Measurements from ENCODE around the gene CAMK2G.
"Not testable (repeated sequence)": the region's sequence is repeated elsewhere in the genome, so short reads cannot be mapped to it uniquely, and the experiment has no call there.

CAMK2G gene

DNA sequence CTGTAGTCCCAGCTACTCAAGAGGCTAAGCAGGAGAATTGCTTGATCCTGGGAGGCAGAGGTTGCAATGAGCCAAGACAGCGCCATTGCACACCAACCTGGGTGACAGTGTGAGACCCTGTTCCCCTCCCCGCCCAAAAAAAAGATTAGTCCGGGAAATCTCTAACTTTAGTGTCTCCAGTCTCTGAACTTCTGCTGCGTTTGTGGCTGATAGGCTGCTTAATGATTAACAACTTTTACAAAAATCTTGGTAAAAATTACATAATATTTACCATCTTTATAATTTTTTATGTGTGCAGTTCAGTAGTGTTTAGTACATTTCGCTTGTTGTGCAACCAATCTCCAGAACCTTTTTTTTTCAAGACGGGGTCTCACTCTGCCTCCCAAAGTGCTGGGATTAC, 26.9 kb upstream of the CAMK2G start:
- no peak overlapping the region for H3K9ac ChIP-seq (ENCODE audit: low read length in 2 of 2)
- H3K36me3 ChIP-seq (ENCODE audit: control insufficient read depth in 2 of 2, insufficient read depth in 2 of 2, low read length in 2 of 2) = no peaks in the 10 kb centered on the region
- no peak overlapping the region for H3K4me3 ChIP-seq (ENCODE audit: low read length in 2 of 2)

DNA sequence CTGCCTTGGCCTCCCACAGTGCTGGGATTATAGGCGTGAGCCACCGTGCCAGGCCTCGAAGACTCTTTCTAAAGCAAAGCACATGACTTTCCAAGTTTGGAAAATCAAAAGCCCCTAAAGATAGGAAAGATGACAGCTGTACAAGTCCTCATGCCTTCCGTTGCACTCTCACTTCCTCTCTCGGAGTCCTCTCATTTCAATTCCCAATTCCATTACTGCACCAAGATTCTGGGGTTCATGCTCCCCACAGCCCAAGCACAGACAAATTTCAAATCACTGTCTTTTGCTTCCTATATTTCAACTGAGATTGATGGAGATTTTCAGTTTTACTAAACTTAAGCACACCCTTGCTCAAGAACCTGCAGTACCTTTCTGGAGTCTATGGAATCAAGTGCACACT, 25.7 kb upstream of the CAMK2G start:
- Histone ChIP-seq H3K4me3 (ENCODE audit: low read length in 2 of 2) (no peak overlapping the region), H3K27ac (ENCODE audit: low read length) (no peak overlapping the region), H3K27me3 (ENCODE audit: control insufficient read depth in 1 of 2, insufficient read depth in 2 of 2, low read length in 2 of 2) (no peaks in the 10 kb centered on the region), H3K9ac (ENCODE audit: low read length in 2 of 2) (no peak overlapping the region), H3K9me3 (ENCODE audit: control insufficient read depth in 2 of 2, low read length in 2 of 2) (no peaks in the 10 kb centered on the region), H3K4me1 (ENCODE audit: control insufficient read depth, insufficient read depth, low read length) (peaks cover 3% of the 10 kb centered on the region), H3K36me3 (ENCODE audit: control insufficient read depth in 2 of 2, insufficient read depth in 2 of 2, low read length in 2 of 2) (no peaks in the 10 kb centered on the region)

More for the DNA sequence above, 26.9 kb upstream of the CAMK2G start:
- Histone ChIP-seq H3K27ac (ENCODE audit: low read length) (no peak overlapping the region), H3K9me3 (ENCODE audit: control insufficient read depth in 2 of 2, low read length in 2 of 2) (no peaks in the 10 kb centered on the region), H3K27me3 (ENCODE audit: control insufficient read depth in 1 of 2, insufficient read depth in 2 of 2, low read length in 2 of 2) (no peaks in the 10 kb centered on the region), H3K4me1 (ENCODE audit: control insufficient read depth, insufficient read depth, low read length) (peaks cover 6% of the 10 kb centered on the region)

DNA sequence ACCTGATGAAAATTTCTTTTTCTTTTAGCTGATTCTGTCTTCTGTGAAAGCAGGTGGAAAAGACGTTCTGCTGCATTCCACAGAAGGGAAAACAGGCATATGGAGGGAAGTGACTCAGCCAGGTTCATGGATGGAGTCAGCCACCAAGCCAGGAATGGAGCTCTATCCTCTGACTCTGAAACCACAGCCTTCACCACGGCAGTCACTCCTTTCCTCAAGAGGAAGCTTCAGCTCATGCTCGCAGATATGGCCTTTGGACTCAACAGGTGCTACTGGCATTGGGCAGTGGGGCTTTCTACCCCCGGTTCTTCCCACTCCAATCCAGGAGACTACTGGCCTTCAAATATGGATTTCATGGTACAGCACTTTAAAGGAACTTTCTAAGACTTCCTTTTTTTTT, 25.1 kb upstream of the CAMK2G start:
- H3K27ac ChIP-seq (ENCODE audit: low read length) = no peak overlapping the region
- peaks cover 3% of the 10 kb centered on the region for H3K4me1 ChIP-seq (ENCODE audit: control insufficient read depth, insufficient read depth, low read length)
- no peak overlapping the region for H3K4me3 ChIP-seq (ENCODE audit: low read length in 2 of 2)
- no peaks in the 10 kb centered on the region for H3K9me3 ChIP-seq (ENCODE audit: control insufficient read depth in 2 of 2, low read length in 2 of 2)
- no peaks in the 10 kb centered on the region for H3K27me3 ChIP-seq (ENCODE audit: control insufficient read depth in 1 of 2, insufficient read depth in 2 of 2, low read length in 2 of 2)
- no peaks in the 10 kb centered on the region for H3K36me3 ChIP-seq (ENCODE audit: control insufficient read depth in 2 of 2, insufficient read depth in 2 of 2, low read length in 2 of 2)
- H3K9ac ChIP-seq (ENCODE audit: low read length in 2 of 2) = no peak overlapping the region

DNA sequence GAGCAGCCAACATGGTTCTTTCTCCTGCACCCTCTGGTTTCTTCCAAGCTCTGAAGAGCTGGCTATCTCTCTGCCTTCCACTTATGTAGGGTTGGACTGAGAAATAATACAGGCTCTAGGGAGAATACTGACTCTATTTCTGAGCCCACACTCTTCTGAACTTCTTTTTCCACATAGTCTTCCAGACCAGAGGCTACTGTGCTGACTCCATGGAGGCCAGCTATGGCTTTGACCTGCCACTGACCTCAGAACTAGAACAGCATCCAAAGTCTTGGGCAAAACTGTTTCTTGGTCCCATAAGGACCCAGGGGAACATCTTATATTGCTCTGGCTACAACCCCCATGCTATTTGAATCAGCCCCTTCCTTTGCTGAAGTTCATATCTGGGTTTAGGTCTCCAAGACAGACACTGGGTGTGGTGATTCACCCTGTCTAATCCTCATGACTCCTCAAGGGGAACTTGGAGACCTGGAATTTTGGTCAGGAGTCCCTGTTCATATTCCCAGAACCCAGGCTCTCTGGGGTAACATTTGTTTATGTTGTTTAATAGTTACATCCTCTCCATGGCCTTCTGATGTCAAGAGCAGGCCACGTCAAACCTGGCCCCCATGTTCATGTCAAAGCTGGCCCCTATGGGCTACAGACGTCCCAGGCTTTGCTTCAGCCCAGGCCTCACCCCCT, 24.5 kb upstream of the CAMK2G start:
- Histone ChIP-seq H3K4me1 (ENCODE audit: control insufficient read depth, insufficient read depth, low read length) (peaks cover 3% of the 10 kb centered on the region), H3K4me3 (ENCODE audit: low read length in 2 of 2) (no peak overlapping the region), H3K27me3 (ENCODE audit: control insufficient read depth in 1 of 2, insufficient read depth in 2 of 2, low read length in 2 of 2) (no peaks in the 10 kb centered on the region), H3K9me3 (ENCODE audit: control insufficient read depth in 2 of 2, low read length in 2 of 2) (no peaks in the 10 kb centered on the region), H3K36me3 (ENCODE audit: control insufficient read depth in 2 of 2, insufficient read depth in 2 of 2, low read length in 2 of 2) (no peaks in the 10 kb centered on the region), H3K9ac (ENCODE audit: low read length in 2 of 2) (no peak overlapping the region), H3K27ac (ENCODE audit: low read length) (no peak overlapping the region)

DNA sequence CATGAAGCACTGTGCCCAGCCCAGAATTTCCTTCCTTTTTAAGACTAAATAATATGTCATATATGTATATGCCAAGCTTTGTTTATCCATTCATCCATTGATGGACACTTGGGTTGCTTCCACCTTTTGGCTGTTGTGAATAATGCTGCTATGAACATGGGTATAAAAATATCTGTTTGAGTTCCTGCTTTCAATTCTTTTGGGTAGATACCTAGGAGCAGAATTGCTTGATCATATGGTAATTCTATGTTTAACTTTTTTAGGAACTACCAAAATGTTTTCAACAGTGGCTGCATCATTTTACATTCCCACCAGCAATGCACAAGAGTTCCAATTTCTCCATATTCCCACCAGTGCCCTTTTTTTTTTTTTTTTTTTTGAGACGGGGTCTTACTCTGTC, 23.3 kb upstream of the CAMK2G start:
- Histone ChIP-seq H3K27me3 (ENCODE audit: control insufficient read depth in 1 of 2, insufficient read depth in 2 of 2, low read length in 2 of 2) (no peaks in the 10 kb centered on the region), H3K9me3 (ENCODE audit: control insufficient read depth in 2 of 2, low read length in 2 of 2) (no peaks in the 10 kb centered on the region), H3K4me1 (ENCODE audit: control insufficient read depth, insufficient read depth, low read length) (peaks cover 3% of the 10 kb centered on the region), H3K36me3 (ENCODE audit: control insufficient read depth in 2 of 2, insufficient read depth in 2 of 2, low read length in 2 of 2) (no peaks in the 10 kb centered on the region), H3K9ac (ENCODE audit: low read length in 2 of 2) (no peak overlapping the region), H3K27ac (ENCODE audit: low read length) (no peak overlapping the region), H3K4me3 (ENCODE audit: low read length in 2 of 2) (no peak overlapping the region)

DNA sequence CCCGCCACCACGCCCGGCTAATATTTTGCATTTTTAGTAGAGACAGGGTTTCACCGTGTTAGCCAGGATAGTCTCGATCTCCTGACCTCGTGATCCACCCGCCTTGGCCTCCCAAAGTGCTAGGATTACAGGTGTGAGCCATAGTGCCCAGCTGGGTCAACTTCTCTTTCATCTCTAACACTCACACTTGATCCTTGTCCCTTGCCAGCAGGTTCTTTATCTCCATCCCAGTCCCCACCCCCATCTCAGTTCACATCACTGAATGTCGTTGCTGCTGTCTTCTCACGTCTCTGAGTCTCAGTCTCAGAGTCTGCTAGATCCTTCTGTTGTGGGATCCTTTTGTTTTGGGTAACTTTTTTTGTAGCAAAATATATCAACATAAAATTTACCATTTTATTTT, 21.0 kb upstream of the CAMK2G start:
- H3K9ac ChIP-seq (ENCODE audit: low read length in 2 of 2); H3K9me3 ChIP-seq (ENCODE audit: control insufficient read depth in 2 of 2, low read length in 2 of 2); H3K36me3 ChIP-seq (ENCODE audit: control insufficient read depth in 2 of 2, insufficient read depth in 2 of 2, low read length in 2 of 2); H3K27ac ChIP-seq (ENCODE audit: low read length); H3K27me3 ChIP-seq (ENCODE audit: control insufficient read depth in 1 of 2, insufficient read depth in 2 of 2, low read length in 2 of 2); H3K4me1 ChIP-seq (ENCODE audit: control insufficient read depth, insufficient read depth, low read length); H3K4me3 ChIP-seq (ENCODE audit: low read length in 2 of 2): not testable (repeated sequence)

DNA sequence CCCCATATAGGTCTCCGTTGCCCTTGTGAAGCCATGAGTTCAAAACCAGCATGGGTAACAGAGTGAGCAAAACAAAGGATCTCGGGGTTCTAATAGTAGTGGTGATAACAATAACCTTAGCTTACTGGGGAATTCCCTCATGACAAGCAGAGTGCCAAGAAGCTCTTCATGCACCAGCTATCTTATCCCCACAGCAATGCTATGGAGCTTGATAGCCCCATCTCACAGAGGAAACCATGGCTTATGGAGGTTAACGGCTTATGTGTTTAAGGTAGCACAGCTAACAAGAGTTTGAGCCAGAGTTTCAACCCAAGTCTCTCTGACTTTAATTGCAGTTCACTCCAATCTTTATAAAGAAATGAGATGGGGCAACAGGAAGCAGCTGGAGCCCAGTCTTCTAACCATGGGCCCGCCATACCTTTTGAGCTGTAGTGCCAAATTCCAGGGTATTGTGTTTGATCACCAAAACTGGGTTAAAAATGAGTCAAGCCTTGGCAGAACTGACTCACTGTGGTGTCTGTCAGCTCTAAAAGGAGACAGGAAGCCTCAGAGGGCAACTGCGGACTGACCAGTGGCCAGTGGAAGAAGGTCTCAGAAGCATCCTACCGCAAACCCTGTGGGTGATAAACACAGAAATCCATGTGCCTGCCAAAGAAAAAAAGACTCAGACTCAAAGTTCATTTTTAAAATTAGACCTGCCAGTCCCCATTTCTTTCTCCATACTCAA, 20.1 kb upstream of the CAMK2G start:
- H3K27me3 ChIP-seq (ENCODE audit: control insufficient read depth in 1 of 2, insufficient read depth in 2 of 2, low read length in 2 of 2) = no peaks in the 10 kb centered on the region
- H3K9ac ChIP-seq (ENCODE audit: low read length in 2 of 2) = no peak overlapping the region
- H3K9me3 ChIP-seq (ENCODE audit: control insufficient read depth in 2 of 2, low read length in 2 of 2) = no peaks in the 10 kb centered on the region
- peaks cover 1% of the 10 kb centered on the region for H3K4me1 ChIP-seq (ENCODE audit: control insufficient read depth, insufficient read depth, low read length)
- H3K36me3 ChIP-seq (ENCODE audit: control insufficient read depth in 2 of 2, insufficient read depth in 2 of 2, low read length in 2 of 2) = no peaks in the 10 kb centered on the region
- no peak overlapping the region for H3K4me3 ChIP-seq (ENCODE audit: low read length in 2 of 2)
- no peak overlapping the region for H3K27ac ChIP-seq (ENCODE audit: low read length)

DNA sequence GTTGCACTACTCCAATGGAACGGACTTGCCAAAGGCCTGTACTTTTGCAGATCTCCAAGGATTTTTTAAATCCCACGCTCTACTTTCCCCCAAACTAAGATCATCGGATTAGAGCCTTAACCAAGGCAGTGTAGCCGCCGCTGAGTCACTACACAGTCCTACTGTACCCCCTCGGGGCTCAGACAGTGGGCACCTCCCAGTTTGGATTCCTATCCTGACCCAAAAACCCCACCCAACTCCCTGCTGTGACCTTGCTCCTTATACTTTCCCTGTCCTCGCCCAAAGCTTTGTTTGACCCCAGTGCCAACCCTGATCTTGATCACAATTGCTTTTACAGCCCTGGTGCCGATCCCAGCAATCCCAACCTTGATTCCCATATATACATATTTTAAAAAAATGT, 19.1 kb upstream of the CAMK2G start:
- Histone ChIP-seq H3K27ac (ENCODE audit: low read length) (no peak overlapping the region), H3K27me3 (ENCODE audit: control insufficient read depth in 1 of 2, insufficient read depth in 2 of 2, low read length in 2 of 2) (no peaks in the 10 kb centered on the region), H3K9ac (ENCODE audit: low read length in 2 of 2) (no peak overlapping the region), H3K4me3 (ENCODE audit: low read length in 2 of 2) (no peak overlapping the region), H3K36me3 (ENCODE audit: control insufficient read depth in 2 of 2, insufficient read depth in 2 of 2, low read length in 2 of 2) (no peaks in the 10 kb centered on the region), H3K9me3 (ENCODE audit: control insufficient read depth in 2 of 2, low read length in 2 of 2) (no peaks in the 10 kb centered on the region), H3K4me1 (ENCODE audit: control insufficient read depth, insufficient read depth, low read length) (peaks cover 7% of the 10 kb centered on the region)

DNA sequence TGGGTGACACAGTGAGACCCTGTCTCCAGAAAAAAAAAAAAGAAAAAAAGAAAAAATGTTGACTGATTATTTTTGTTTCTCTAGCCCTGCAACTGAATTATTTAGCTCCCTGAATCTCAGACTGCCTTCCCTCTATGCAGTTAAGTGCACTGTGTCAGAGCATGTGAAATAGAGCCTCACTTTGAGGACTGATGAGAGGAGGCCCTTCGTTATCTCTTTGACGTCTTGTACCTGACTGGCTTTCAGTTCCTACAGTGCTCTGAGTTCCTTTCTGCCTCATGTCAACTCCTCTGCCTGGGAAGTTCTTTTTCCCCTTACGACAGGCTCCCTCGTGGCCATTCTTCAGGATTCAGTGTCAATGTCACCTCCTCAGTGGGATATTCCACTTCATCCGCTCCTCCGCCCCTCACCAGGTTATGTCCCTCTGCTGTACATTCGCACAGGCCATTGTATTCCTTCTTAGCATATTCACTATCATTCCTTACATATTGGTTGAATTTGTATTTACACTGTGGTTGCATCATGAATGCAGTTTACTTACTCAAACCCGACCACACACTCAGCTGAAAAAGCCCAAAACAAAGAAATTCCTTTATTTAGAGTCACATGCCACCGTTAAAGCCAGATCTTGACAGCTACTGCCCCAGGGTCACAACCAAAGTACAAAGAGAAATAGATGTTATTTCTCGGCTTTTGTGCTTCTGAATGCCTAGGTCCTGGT, 18.1 kb upstream of the CAMK2G start:
- H3K4me1 ChIP-seq (ENCODE audit: control insufficient read depth, insufficient read depth, low read length) = peaks cover 17% of the 10 kb centered on the region
- H3K9ac ChIP-seq (ENCODE audit: low read length in 2 of 2) = no peak overlapping the region
- H3K27ac ChIP-seq (ENCODE audit: low read length) = no peak overlapping the region
- no peaks in the 10 kb centered on the region for H3K36me3 ChIP-seq (ENCODE audit: control insufficient read depth in 2 of 2, insufficient read depth in 2 of 2, low read length in 2 of 2)
- no peaks in the 10 kb centered on the region for H3K9me3 ChIP-seq (ENCODE audit: control insufficient read depth in 2 of 2, low read length in 2 of 2)
- no peak overlapping the region for H3K4me3 ChIP-seq (ENCODE audit: low read length in 2 of 2)
- no peaks in the 10 kb centered on the region for H3K27me3 ChIP-seq (ENCODE audit: control insufficient read depth in 1 of 2, insufficient read depth in 2 of 2, low read length in 2 of 2)

DNA sequence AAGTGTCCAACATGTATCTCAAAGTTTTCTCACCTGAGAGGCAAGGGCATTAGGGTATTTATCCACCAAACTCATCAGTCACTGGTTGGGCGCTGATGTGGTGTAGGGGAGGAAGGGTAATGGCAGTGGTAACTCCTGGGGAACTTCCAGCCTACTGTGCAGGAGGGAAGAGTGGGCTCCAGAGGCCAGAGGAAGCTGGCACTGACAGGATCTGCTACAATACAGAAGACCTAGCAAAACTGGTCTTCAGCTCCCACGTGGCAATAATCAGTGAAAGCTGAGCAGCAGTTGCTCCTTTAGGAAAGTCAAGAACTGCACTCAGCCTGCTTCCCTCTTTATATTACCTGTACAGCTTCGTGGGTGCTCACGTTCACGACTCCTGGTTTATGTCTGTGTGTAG, 17.2 kb upstream of the CAMK2G start:
- Histone ChIP-seq H3K4me3 (ENCODE audit: low read length in 2 of 2) (no peak overlapping the region), H3K4me1 (ENCODE audit: control insufficient read depth, insufficient read depth, low read length) (peaks cover 26% of the 10 kb centered on the region), H3K9ac (ENCODE audit: low read length in 2 of 2) (no peak overlapping the region), H3K27ac (ENCODE audit: low read length) (no peak overlapping the region), H3K27me3 (ENCODE audit: control insufficient read depth in 1 of 2, insufficient read depth in 2 of 2, low read length in 2 of 2) (no peaks in the 10 kb centered on the region), H3K9me3 (ENCODE audit: control insufficient read depth in 2 of 2, low read length in 2 of 2) (no peaks in the 10 kb centered on the region), H3K36me3 (ENCODE audit: control insufficient read depth in 2 of 2, insufficient read depth in 2 of 2, low read length in 2 of 2) (no peaks in the 10 kb centered on the region)

DNA sequence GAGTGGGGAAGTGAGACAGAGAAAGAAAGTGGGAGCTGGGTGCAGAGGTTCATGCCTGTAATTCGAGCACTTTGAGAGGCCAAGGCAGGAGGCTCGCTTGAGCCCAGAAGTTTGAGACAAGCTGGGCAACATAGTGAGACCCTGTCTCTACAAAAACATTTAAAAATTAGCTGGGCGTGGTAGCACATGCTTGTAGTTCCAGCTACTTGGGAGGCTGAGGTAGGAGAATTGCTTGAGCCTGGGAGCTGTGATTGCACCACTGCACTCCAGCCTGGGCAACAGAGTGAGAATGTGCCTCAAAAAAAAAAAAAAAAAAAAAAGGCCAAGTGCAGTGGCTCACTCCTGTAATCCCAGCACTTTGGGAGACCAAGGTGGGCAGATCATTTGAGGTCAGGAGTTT, 16.5 kb upstream of the CAMK2G start:
- H3K9ac ChIP-seq (ENCODE audit: low read length in 2 of 2); H3K36me3 ChIP-seq (ENCODE audit: control insufficient read depth in 2 of 2, insufficient read depth in 2 of 2, low read length in 2 of 2); H3K27me3 ChIP-seq (ENCODE audit: control insufficient read depth in 1 of 2, insufficient read depth in 2 of 2, low read length in 2 of 2); H3K4me3 ChIP-seq (ENCODE audit: low read length in 2 of 2); H3K27ac ChIP-seq (ENCODE audit: low read length); H3K9me3 ChIP-seq (ENCODE audit: control insufficient read depth in 2 of 2, low read length in 2 of 2): not testable (repeated sequence)
- peaks cover 33% of the 10 kb centered on the region for H3K4me1 ChIP-seq (ENCODE audit: control insufficient read depth, insufficient read depth, low read length)

Data from stomach smooth muscle (tissue), 2 donors.